ENCODE data around the gene TSPAN7. TPM values are rescaled to one million over a fixed set of nuclear protein-coding genes. Genes with fewer than 3 reads are reported as not detected.

The TSPAN7 gene
- total RNA-seq, 2 donors from 2014 or later, result not detected

DNA sequence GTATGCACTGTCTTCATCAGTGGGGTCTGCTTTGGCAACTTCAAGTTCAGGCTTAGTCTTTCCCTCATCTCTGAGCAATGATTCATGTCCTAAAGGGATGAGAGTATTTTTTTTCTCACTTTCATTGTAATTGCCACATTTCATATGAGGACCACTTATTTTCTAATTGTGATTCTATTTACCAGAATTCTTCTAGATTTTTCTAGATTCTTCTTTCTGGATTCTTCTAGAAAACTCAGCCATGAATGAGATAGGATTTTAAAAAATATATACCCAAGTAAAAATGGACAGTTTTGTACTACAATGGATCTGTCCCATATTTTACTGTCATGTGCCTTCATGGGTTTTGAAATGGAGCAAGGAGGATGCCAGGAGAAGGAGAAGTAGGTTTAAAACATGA lies 78.4 kb downstream of the TSPAN7 start:
- Mint-ChIP-seq H3K36me3 (no peaks in the 10 kb centered on the region), H3K4me1 (ENCODE audit: low read depth in 2 of 2) (peaks cover 0 to 3% of the 10 kb centered on the region in 2 donors), H3K4me3 (no peak overlapping the region)

DNA sequence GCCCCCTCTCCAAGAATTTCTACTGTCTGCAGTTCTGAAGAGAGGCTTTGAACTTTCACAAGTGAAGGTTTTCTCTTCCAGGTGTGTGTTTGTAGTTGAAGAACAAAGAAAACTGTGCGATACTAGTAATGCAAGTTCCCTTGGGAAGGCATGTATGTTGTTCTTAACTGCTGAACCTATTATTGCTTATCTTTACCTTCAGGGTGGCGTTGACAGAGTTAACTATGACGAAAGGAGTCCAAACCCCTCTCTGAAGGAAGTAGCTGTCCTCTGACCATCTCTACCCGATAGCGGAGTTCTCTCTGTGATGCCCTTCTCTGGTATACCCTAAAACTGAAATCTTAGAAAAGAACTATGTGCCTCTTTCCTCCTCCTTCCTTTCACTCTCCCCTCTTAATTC lies 79.9 kb downstream of the TSPAN7 start:
- Mint-ChIP-seq H3K27ac (no peak overlapping the region), H3K4me3 (no peak overlapping the region)

More for the DNA sequence above, 78.4 kb downstream of the TSPAN7 start:
- Mint-ChIP-seq H3K27me3 (peaks cover 12 to 19% of the 10 kb centered on the region in 2 donors), H3K27ac (no peak overlapping the region), H3K9me3 (no peaks in the 10 kb centered on the region)
- ATAC-seq (no peak), DNase-seq (ENCODE audit: low spot score) (no peak)

DNA sequence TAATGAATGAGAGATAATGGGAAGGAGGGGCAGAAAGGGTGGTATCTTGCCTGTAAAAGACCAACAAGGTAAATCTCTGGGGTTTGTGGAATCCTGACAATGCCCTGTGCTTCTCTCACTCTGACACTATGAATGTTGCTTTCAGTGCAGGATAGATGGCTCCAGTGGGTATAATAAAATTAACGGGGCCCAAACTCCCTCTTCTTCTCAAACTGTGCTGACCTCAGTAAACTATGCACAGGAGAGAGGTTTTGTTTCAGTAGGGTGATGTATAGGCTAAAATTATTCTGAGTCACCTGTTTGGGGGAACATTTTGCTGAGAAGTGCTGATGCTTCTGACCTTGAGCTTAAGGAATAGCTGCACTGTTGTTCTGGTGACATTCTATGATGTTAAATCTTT lies 82.6 kb downstream of the TSPAN7 start:
- ATAC-seq (no peak), DNase-seq (ENCODE audit: low spot score) (no peak)
- no peak overlapping the region for H3K4me3 Mint-ChIP-seq
- H3K36me3 Mint-ChIP-seq, result no peaks in the 10 kb centered on the region
- no peaks in the 10 kb centered on the region for H3K4me1 Mint-ChIP-seq (ENCODE audit: low read depth in 2 of 2)
- no peaks in the 10 kb centered on the region for H3K9me3 Mint-ChIP-seq
- no peak overlapping the region for H3K27ac Mint-ChIP-seq
- peaks cover 12 to 21% of the 10 kb centered on the region in 2 donors for H3K27me3 Mint-ChIP-seq

More for the DNA sequence above, 79.9 kb downstream of the TSPAN7 start:
- ATAC-seq (no peak), DNase-seq (ENCODE audit: low spot score) (no peak)
- no peaks in the 10 kb centered on the region for H3K9me3 Mint-ChIP-seq
- H3K4me1 Mint-ChIP-seq (ENCODE audit: low read depth in 2 of 2), result no peaks in the 10 kb centered on the region
- peaks cover 12 to 23% of the 10 kb centered on the region in 2 donors for H3K27me3 Mint-ChIP-seq
- no peaks in the 10 kb centered on the region for H3K36me3 Mint-ChIP-seq

DNA sequence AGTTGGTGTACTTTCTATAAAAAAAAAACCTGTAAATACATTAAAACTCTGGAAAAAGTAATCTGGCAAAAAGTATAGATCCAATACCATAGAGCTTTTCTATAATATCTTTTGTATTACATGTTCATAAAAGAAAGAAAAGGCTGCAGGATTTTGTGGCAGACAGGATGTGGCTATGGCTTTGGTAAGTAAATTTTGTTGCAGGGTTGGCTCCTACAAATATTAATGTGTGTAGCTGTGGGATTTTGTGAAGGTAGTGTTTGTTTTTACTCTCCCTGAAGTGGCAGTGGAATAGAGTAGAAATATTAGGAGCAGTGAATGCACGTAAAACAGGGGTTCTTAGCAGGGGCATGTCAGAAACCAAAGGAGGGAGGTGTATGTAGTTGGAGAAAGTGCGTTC lies 84.8 kb downstream of the TSPAN7 start:
- H3K4me1 Mint-ChIP-seq (ENCODE audit: low read depth in 2 of 2), result no peaks in the 10 kb centered on the region
- H3K9me3 Mint-ChIP-seq, result no peaks in the 10 kb centered on the region
- DNase-seq (ENCODE audit: low spot score) (no peak), ATAC-seq (no peak)
- H3K4me3 Mint-ChIP-seq, result no peak overlapping the region
- no peaks in the 10 kb centered on the region for H3K36me3 Mint-ChIP-seq
- H3K27me3 Mint-ChIP-seq, result peaks cover 12 to 21% of the 10 kb centered on the region in 2 donors
- H3K27ac Mint-ChIP-seq, result no peak overlapping the region

DNA sequence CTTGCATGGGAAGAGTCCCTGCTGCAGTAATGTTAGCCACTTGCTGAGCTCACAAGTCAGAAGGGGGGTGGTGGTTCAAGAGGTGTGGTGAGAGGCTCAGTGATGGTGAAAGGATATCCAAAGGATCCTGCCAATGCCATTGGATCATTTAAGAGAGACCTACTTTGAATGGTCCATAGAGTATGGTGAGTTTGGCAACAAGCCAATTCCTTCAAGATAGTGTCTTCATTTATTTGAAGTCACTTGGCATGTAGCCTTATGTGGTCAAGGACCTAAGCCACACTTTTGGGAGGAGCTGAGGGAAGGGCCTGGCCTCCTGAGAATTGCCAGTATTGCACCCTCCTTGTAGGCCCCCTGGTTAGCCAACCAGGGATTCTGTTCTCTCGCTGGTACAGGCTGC lies 87.9 kb downstream of the TSPAN7 start:
- Mint-ChIP-seq H3K4me3 (no peak overlapping the region), H3K27ac (no peak overlapping the region), H3K9me3 (no peaks in the 10 kb centered on the region), H3K36me3 (no peaks in the 10 kb centered on the region), H3K27me3 (peaks cover 0 to 7% of the 10 kb centered on the region in 2 donors), H3K4me1 (ENCODE audit: low read depth in 2 of 2) (no peaks in the 10 kb centered on the region)
- DNase-seq (ENCODE audit: low spot score) (no peak), ATAC-seq (peak in 1 of 2 donors; percentile 8)

DNA sequence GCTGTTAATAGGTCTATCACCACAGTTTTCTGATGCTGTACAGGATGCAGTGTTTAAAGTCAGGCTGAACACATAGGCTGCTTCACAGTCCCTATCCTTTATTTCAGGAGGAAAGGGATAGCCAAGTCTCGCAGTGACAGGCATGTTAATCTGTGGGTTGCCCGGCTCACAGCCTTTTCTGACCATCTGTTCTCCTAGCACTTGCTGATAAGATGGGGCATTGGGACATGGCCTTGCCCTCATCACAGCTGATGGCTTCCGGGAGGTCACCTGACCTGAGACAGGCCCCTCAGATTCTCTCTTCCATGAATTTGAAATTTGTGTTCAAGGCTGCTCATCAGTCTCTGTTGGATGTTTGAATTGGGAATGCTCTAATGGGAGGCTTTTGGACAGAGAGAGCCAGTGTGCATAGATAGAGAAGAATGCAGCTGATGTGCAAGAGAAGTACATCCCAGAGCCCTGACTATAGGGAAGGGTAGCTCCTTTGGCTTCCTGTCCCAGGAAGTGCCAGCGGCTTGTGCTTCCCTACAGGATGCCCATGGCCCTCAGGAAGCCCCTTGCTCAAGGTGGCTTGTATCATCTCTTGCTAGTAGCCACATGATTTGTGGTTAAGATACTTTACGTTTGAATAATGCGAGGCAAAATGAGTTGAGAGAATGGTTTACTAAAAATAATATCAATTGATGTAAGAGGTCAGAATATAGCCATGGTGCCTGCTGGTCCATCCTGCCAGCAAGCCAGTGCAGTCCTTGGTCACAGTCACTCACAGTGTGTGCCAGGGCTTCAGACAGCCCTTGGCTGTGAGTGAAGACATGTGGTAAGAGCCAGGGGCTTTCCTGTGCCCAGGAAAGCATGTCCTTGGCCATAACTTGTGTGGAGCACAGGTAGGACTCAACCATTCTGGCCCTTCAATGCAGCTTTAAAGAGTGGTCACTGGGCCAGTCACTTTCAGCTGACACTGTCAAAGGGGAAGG lies 88.6 kb downstream of the TSPAN7 start:
- Mint-ChIP-seq H3K36me3 (no peaks in the 10 kb centered on the region), H3K27ac (no peak overlapping the region), H3K9me3 (no peaks in the 10 kb centered on the region), H3K27me3 (peaks cover 0 to 8% of the 10 kb centered on the region in 2 donors), H3K4me3 (no peak overlapping the region), H3K4me1 (ENCODE audit: low read depth in 2 of 2) (no peaks in the 10 kb centered on the region)
- DNase-seq (ENCODE audit: low spot score), result no peak
- ATAC-seq, result no peak

DNA sequence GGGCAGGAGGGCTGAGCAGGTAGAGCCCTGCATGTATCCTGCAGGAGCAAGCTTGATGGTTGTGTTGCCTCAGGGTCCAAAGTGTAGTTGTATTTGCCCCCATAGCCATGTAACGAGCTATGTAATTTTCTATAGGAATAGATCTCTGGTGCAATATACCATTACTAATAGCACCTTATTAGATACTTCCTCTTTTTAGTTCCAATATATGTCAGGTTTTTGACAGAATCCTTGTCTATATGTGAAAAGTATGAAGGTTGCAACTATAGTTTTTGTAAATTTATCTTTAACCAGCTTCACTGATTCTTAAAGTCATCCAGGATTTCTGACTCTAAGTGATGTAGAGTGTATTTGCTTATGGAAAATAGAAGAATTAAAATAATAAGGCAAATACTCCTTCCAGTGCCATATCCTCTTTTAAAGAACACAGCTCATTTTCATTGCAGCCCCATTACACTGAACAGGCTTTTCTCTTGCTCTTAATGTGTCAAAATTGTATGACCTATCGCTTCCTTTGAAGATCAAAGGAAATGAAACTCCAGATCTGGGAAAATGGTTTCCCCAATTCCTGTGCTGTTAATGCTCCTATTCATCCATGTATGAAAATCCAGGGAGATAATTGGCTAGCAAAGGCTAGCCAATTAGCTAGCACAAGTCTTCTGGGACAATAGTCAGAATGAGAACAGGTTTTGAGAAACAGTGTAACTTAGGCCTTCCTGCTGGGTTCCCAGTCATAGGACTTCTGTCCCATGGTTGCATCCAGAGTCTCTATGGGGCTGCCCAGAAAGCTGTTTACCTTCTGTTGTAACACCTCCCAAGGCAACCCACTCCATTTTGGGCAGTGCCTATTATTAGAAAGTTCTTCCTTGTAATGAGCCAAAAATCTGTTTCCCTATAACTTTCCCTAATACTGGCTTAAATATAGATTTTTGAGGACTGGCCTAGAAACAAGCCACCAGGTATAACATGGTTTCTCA lies 90.6 kb downstream of the TSPAN7 start:
- H3K36me3 Mint-ChIP-seq, result no peaks in the 10 kb centered on the region
- ATAC-seq (no peak), DNase-seq (ENCODE audit: low spot score) (no peak)
- no peak overlapping the region for H3K4me3 Mint-ChIP-seq
- no peak overlapping the region for H3K27ac Mint-ChIP-seq
- no peaks in the 10 kb centered on the region for H3K4me1 Mint-ChIP-seq (ENCODE audit: low read depth in 2 of 2)
- no peaks in the 10 kb centered on the region for H3K9me3 Mint-ChIP-seq
- peaks cover 0 to 6% of the 10 kb centered on the region in 2 donors for H3K27me3 Mint-ChIP-seq

DNA sequence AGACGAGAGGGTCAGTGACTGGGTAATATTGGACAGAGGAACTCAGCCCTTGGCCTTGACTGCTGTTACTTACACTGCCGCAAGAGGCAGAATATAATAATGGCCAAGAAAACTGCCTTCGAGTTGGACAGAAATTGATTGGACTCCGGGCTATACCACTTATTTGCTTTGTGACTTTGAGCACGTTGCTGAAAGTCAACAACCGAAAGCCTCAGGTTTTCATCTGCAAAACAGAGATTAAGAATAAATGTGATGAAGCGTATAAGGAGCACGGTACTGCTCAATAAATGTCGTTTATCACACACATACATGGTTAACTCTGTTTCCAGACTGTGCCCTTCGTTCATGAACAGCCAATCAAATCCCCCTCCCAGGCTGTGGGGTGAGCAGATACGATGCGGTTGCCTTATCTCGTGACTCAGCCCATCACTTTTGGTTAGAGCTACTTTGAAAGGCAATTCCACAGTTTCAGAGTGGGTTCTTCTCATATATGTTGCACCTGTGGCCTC lies 91.6 kb downstream of the TSPAN7 start:
- Mint-ChIP-seq H3K36me3 (no peaks in the 10 kb centered on the region), H3K27me3 (peaks cover 0 to 6% of the 10 kb centered on the region in 2 donors), H3K27ac (no peak overlapping the region), H3K9me3 (no peaks in the 10 kb centered on the region), H3K4me3 (no peak overlapping the region), H3K4me1 (ENCODE audit: low read depth in 2 of 2) (no peaks in the 10 kb centered on the region)
- DNase-seq (ENCODE audit: low spot score) (no peak), ATAC-seq (no peak)

DNA sequence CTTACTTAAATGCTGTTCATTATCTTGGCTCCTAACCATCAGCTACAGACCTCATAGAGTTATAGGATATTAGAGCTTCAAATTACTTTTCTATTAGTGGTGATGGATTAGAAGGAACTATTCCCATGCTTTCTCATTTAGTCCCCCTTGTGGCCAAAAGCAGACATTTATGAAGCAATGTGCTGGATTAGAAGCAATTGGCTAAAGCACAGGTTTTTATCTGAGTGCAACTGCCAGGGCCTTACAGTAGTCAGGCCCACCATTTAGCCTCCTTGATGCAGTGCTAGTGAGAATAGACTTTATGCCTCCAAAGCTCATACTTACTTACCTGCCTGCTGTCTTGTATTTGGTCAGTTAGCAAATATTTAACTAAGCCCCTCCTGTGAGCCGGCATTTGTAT lies 93.0 kb downstream of the TSPAN7 start:
- H3K36me3 Mint-ChIP-seq, result no peaks in the 10 kb centered on the region
- no peaks in the 10 kb centered on the region for H3K9me3 Mint-ChIP-seq
- no peaks in the 10 kb centered on the region for H3K4me1 Mint-ChIP-seq (ENCODE audit: low read depth in 2 of 2)
- ATAC-seq (no peak), DNase-seq (ENCODE audit: low spot score) (no peak)
- H3K4me3 Mint-ChIP-seq, result no peak overlapping the region
- no peak overlapping the region for H3K27ac Mint-ChIP-seq
- H3K27me3 Mint-ChIP-seq, result peaks cover 0 to 13% of the 10 kb centered on the region in 2 donors

DNA sequence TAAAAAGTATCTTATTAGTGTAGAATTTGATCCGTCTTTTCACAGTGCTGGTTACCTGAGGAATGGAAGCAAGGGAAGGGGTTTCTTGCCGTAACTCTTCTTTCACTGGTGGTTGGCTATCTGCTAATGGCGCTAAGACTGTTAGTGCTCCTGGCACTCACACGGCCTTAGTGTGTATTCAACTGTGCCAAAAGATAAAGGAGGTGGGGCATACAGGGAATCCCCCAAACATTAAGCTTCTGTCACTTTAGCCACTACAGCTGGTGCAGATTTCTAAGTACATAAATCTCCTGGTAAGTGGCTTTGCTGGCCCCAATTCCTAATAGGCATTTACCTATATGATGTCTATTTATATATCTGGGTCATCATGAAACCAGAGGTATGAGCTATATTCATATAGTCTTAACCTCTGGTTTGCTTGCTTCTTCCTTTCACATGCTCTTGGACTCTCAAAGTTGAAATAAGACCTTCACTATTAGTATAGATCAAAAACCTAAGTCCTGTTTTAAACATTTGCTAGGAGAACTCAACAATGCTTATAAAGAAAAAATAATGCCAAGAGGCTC lies 95.1 kb downstream of the TSPAN7 start:
- H3K27ac Mint-ChIP-seq, result no peak overlapping the region
- no peaks in the 10 kb centered on the region for H3K9me3 Mint-ChIP-seq

DNA sequence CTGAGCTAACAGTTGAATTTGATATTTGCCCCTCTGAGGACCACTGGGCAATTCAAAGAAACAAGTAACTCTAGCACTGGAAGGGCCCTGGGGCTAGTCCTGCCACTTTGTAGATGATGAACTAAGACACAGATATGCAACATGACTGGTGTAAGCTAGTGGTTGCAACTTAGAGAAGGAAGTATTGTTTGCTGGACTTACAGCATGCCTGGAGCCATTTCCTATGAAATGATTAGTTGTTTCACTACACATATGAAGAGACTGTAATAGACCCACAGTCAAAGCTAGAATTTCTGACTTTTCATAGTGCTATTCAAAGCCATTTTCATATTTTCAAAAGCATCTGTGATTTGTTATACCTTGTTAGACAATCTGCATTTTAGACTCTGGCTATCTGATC lies 96.2 kb downstream of the TSPAN7 start:
- no peak for DNase-seq (ENCODE audit: low spot score)
- ATAC-seq, result no peak
- H3K27me3 Mint-ChIP-seq, result peaks cover 6 to 16% of the 10 kb centered on the region in 2 donors
- H3K36me3 Mint-ChIP-seq, result no peaks in the 10 kb centered on the region
- no peaks in the 10 kb centered on the region for H3K9me3 Mint-ChIP-seq
- H3K27ac Mint-ChIP-seq, result no peak overlapping the region
- no peaks in the 10 kb centered on the region for H3K4me1 Mint-ChIP-seq (ENCODE audit: low read depth in 2 of 2)
- H3K4me3 Mint-ChIP-seq, result no peak overlapping the region

More for the DNA sequence above, 95.1 kb downstream of the TSPAN7 start:
- DNase-seq (ENCODE audit: low spot score) (no peak), ATAC-seq (no peak)
- Mint-ChIP-seq H3K4me1 (ENCODE audit: low read depth in 2 of 2) (no peaks in the 10 kb centered on the region), H3K36me3 (no peaks in the 10 kb centered on the region), H3K27me3 (peaks cover 0 to 11% of the 10 kb centered on the region in 2 donors), H3K4me3 (no peak overlapping the region)

DNA sequence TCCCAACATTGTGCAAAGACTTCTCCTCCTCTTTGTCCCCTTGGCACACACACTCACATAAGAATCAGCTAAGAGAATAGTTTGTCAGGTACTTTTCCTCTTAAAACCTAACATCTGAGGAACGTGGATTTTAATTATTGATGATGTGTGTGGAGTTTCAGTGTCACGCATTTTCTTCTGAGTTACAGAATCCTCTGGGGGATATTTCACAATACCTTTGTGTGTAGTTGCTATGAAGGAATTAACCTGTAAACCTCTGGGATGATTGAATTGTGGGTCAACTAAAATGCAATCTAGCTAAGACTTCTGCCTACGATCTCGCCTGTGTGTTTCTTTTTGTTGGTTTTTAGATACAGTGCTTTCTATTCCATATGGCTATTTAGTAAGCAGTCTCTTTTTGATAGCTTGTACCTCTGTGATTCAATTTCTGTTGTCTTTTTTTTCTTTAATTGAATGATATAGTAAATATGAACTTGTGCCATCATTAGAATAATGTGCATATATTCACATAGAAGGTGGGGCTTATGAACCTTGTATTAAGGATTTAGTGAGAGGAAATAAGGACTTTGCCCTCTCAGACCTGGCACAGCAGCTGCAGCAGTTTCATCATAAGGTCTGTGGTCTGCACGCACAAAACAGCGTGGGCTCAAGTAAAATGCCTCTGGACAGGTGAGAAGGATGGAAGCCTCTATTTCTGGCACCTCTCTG lies 99.2 kb downstream of the TSPAN7 start:
- Mint-ChIP-seq H3K36me3 (no peaks in the 10 kb centered on the region), H3K4me1 (ENCODE audit: low read depth in 2 of 2) (no peaks in the 10 kb centered on the region), H3K4me3 (no peak overlapping the region), H3K27ac (no peak overlapping the region), H3K27me3 (peaks cover 12 to 15% of the 10 kb centered on the region in 2 donors), H3K9me3 (no peaks in the 10 kb centered on the region)
- ATAC-seq (no peak), DNase-seq (ENCODE audit: low spot score) (no peak)

DNA sequence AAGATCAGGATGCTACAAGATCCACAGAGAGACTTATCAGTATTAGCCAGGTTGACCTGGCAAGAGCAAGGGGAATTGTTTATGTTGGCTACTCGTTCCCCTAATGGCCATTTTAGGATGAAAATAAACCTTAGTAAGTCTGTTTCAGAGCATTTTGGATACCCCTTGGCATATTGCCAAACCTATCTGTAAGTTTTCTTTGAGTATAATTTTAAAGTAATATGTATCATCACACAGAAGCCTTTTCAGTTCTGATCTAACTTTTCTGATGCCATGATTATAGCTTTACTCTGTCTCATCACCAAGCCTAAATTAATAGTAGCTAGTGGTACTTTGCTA lies 99.7 kb downstream of the TSPAN7 start:
- Mint-ChIP-seq H3K36me3 (no peaks in the 10 kb centered on the region), H3K9me3 (no peaks in the 10 kb centered on the region), H3K4me1 (ENCODE audit: low read depth in 2 of 2) (no peaks in the 10 kb centered on the region), H3K27me3 (peaks cover 12 to 15% of the 10 kb centered on the region in 2 donors), H3K4me3 (no peak overlapping the region), H3K27ac (no peak overlapping the region)
- no peak for ATAC-seq
- no peak for DNase-seq (ENCODE audit: low spot score)
